Hepatocyte (in vitro differentiated cells): Measurements from ENCODE around the gene OSCP1. TPM values are rescaled to one million over a fixed set of nuclear protein-coding genes. Genes with fewer than 3 reads are reported as not detected.
"Not testable (repeated sequence)": the region's sequence is repeated elsewhere in the genome, so short reads cannot be mapped to it uniquely, and the experiment has no call there.

Source experiments
- DNase-seq: peaks from one replicate; pipeline ENCODE4 v3.0.0-alpha.2; 2016; ENCODE audit warnings: low spot score
- H2AFZ ChIP-seq: fragments of 200-600 bp; sonication (generic); 2 replicates; pipeline ENCODE4 v1.6.0; 2016; ENCODE audit warnings: antibody characterized with exemption, mild to moderate bottlenecking
- H3K27ac ChIP-seq: fragments of 200-600 bp; sonication (generic); 2 replicates; pipeline ENCODE4 v1.5.1; 2016; ENCODE audit warnings: mild to moderate bottlenecking
- H3K27me3 ChIP-seq: fragments of 200-600 bp; sonication (generic); 2 replicates; pipeline ENCODE4 v1.6.1; 2016
- H3K36me3 ChIP-seq: fragments of 200-600 bp; sonication (generic); replicated peaks from 2 replicates; pipeline ENCODE4 v1.5.1; 2016; ENCODE audit warnings: low read depth; ENCODE audit not compliant: insufficient read depth
- H3K4me1 ChIP-seq: fragments of 200-600 bp; sonication (generic); 2 replicates; pipeline ENCODE4 v1.5.1; 2016; ENCODE audit warnings: mild to moderate bottlenecking, moderate library complexity; ENCODE audit not compliant: insufficient read depth
- H3K4me2 ChIP-seq: fragments of 200-600 bp; sonication (generic); 2 replicates; pipeline ENCODE4 v1.6.0; 2016
- H3K4me3 ChIP-seq: fragments of 200-600 bp; sonication (generic); 2 replicates; pipeline ENCODE4 v1.5.1; 2016; ENCODE audit warnings: mild to moderate bottlenecking
- H3K79me2 ChIP-seq: fragments of 200-600 bp; sonication (generic); 2 replicates; pipeline ENCODE4 v1.6.0; 2017; ENCODE audit warnings: mild to moderate bottlenecking
- H3K9me2 ChIP-seq: fragments of 200-600 bp; sonication (generic); replicated peaks from 2 replicates; pipeline ENCODE4 v1.6.0; 2017; ENCODE audit warnings: mild to moderate bottlenecking; ENCODE audit not compliant: insufficient read depth
- H3K9me3 ChIP-seq: fragments of 200-600 bp; sonication (generic); 2 replicates; pipeline ENCODE4 v1.5.1; 2016; ENCODE audit warnings: low read depth, mild to moderate bottlenecking
- H4K20me1 ChIP-seq: fragments of 200-600 bp; sonication (generic); 2 replicates; pipeline ENCODE4 v1.6.0; 2016; ENCODE audit warnings: mild to moderate bottlenecking; ENCODE audit not compliant: insufficient read depth, poor library complexity, severe bottlenecking
- EZH2 ChIP-seq: fragments of 200-600 bp; sonication (generic); IDR thresholded peaks from 2 replicates; pipeline ENCODE4 v1.6.1; 2016; ENCODE audit warnings: antibody characterized with exemption, mild to moderate bottlenecking, borderline replicate concordance
- EZH2phosphoT487 ChIP-seq: fragments of 200-600 bp; sonication (generic); IDR thresholded peaks from one replicate; pipeline ENCODE4 v1.6.1; 2018; ENCODE audit warnings: antibody characterized with exemption, mild to moderate bottlenecking, low read depth, moderate library complexity; ENCODE audit not compliant: unreplicated experiment, severe bottlenecking
- WGBS: methylation state at CpG from one replicate; pipeline ENCODE4 v1.1.6; 2016; ENCODE audit warnings: low lambda C conversion rate; ENCODE audit errors: missing lambda C conversion rate; 5-methylcytosine and 5-hydroxymethylcytosine counted together
- polyA plus RNA-seq: library from polyadenylated mRNA; unstranded; fragments of >200 nt; fragmentation: Nextera tagmentation; extraction: Ambion mirVana; gene quantifications from 2 replicates; pipeline ENCODE4 v1.2.1, GENCODE V29; 2016
- total RNA-seq: library from RNA; depleted of rRNA; stranded (reverse); fragments of >200 nt; gene quantifications from 2 replicates; pipeline ENCODE4 v1.2.3, GENCODE V29; 2014
- TF ChIP-seq, protein P1 (sequence below): fragments of 200-600 bp; sonication (generic); IDR thresholded peaks from 2 replicates; pipeline ENCODE4 v1.5.1; 2016; ENCODE audit warnings: antibody characterized with exemption, mild to moderate bottlenecking; ENCODE audit not compliant: poor library complexity

OSCP1 gene
- total and polyA plus RNA-seq, 2 experiments from 2014 or later = 5.8 to 7.6 TPM

- no peaks in the 10 kb centered on the region for H3K36me3 ChIP-seq
- TF ChIP-seq, protein P1, sequence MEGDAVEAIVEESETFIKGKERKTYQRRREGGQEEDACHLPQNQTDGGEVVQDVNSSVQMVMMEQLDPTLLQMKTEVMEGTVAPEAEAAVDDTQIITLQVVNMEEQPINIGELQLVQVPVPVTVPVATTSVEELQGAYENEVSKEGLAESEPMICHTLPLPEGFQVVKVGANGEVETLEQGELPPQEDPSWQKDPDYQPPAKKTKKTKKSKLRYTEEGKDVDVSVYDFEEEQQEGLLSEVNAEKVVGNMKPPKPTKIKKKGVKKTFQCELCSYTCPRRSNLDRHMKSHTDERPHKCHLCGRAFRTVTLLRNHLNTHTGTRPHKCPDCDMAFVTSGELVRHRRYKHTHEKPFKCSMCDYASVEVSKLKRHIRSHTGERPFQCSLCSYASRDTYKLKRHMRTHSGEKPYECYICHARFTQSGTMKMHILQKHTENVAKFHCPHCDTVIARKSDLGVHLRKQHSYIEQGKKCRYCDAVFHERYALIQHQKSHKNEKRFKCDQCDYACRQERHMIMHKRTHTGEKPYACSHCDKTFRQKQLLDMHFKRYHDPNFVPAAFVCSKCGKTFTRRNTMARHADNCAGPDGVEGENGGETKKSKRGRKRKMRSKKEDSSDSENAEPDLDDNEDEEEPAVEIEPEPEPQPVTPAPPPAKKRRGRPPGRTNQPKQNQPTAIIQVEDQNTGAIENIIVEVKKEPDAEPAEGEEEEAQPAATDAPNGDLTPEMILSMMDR = no peak
- TF ChIP-seq EZH2 (no peak), EZH2phosphoT487 (no peak)
- no peaks in the 10 kb centered on the region for H3K79me2 ChIP-seq
- peaks cover 18% of the 10 kb centered on the region for H3K4me1 ChIP-seq
- no peaks in the 10 kb centered on the region for H3K27me3 ChIP-seq
- no peak overlapping the region for H3K4me3 ChIP-seq
- no peak overlapping the region for H3K27ac ChIP-seq
- no peaks in the 10 kb centered on the region for H3K9me2 ChIP-seq
- no peak overlapping the region for H2AFZ ChIP-seq
- no peak overlapping the region for H3K4me2 ChIP-seq
- no peak for DNase-seq
- H4K20me1 ChIP-seq = no peaks in the 10 kb centered on the region
- WGBS = 96% methylated on average over 2 of the region's 2 CpGs
- no peaks in the 10 kb centered on the region for H3K9me3 ChIP-seq
These were observed 29.9 kb upstream of the OSCP1 start for GRCh38 chr1:36480161-36480560.

DNA sequence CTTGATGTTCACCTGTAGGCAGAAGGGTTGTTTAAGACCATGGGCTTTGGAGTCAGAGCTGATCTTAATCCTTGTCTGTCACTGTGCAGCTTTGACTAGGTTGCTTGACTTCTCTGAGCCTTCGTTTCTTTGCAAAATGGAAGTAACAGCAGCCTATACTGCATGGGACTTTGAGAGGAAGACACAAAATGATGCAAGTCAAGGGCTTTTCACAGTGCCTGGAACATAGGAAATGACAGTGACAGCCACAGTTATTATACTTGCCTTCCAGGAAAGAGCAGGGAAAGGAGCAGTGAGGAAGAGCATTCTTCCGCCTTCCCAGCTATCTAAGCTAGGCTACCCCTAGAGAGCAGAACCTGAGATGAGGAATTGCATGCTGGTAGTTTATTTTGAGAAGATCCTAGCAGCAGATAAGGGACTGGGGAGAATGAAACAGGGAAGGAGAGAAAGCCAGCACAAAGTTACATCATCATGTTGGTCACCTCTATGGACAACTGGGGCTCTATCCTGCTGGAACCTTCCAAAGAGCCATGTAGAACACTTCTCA lies 29.3 kb upstream of the OSCP1 start:
- 90% methylated on average over 2 of the region's 2 CpGs for WGBS
- TF ChIP-seq, protein P1 = no peak
- H2AFZ ChIP-seq = no peak overlapping the region
- no peak for DNase-seq
- H3K4me3 ChIP-seq = no peak overlapping the region
- H3K27me3 ChIP-seq = no peaks in the 10 kb centered on the region
- H3K9me3 ChIP-seq = no peaks in the 10 kb centered on the region
- H3K79me2 ChIP-seq = no peaks in the 10 kb centered on the region
- no peaks in the 10 kb centered on the region for H3K36me3 ChIP-seq
- H3K9me2 ChIP-seq = no peaks in the 10 kb centered on the region
- no peaks in the 10 kb centered on the region for H4K20me1 ChIP-seq
- H3K27ac ChIP-seq = no peak overlapping the region
- peaks cover 18% of the 10 kb centered on the region for H3K4me1 ChIP-seq
- no peak overlapping the region for H3K4me2 ChIP-seq

DNA sequence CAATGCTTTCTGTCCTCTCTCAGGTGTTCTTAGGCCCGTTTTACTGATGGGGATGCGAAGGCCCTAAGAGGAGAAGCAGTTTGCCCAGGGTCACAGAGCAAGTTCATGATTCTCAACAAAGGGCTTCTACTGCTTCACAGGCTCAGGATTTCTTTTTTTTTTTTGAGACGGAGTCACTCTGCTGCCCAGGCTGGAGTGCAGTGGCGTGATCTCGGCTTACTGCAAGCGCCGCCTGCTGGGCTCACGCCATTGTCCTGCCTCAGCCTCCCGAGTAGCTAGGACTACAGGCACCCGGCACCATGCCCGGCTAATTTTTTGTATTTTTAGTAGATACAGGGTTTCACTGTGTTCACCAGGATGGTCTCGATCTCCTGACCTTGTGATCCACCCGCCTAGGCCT lies 27.4 kb upstream of the OSCP1 start:
- WGBS = 88% methylated on average over 12 of the region's 13 CpGs
- not testable (repeated sequence) for DNase-seq, H3K9me2 ChIP-seq, H3K27ac ChIP-seq, H3K4me3 ChIP-seq, H4K20me1 ChIP-seq, H2AFZ ChIP-seq, H3K27me3 ChIP-seq, H3K4me2 ChIP-seq, H3K79me2 ChIP-seq, H3K36me3 ChIP-seq, H3K9me3 ChIP-seq
- H3K4me1 ChIP-seq = peaks cover 14% of the 10 kb centered on the region

GRCh38 chr1:36476945-36477344 lies 26.7 kb upstream of the OSCP1 start:
- H3K27ac ChIP-seq = no peak overlapping the region
- WGBS = 92% methylated on average over 5 of the region's 5 CpGs
- no peaks in the 10 kb centered on the region for H4K20me1 ChIP-seq
- no peak overlapping the region for H2AFZ ChIP-seq
- no peak for TF ChIP-seq EZH2phosphoT487
- no peak for TF ChIP-seq EZH2
- TF ChIP-seq, protein P1 = no peak
- no peaks in the 10 kb centered on the region for H3K79me2 ChIP-seq
- no peaks in the 10 kb centered on the region for H3K36me3 ChIP-seq
- H3K4me2 ChIP-seq = no peak overlapping the region
- H3K9me3 ChIP-seq = no peaks in the 10 kb centered on the region
- no peak for DNase-seq
- no peaks in the 10 kb centered on the region for H3K27me3 ChIP-seq
- no peaks in the 10 kb centered on the region for H3K9me2 ChIP-seq
- no peak overlapping the region for H3K4me3 ChIP-seq
- H3K4me1 ChIP-seq = peaks cover 8% of the 10 kb centered on the region
